Prostate gland (tissue), 2 donors: ENCODE measurements around the gene CRB2. TPM values are rescaled to one million over a fixed set of nuclear protein-coding genes. Genes with fewer than 3 reads are reported as not detected.

ENCODE experiments used
- DNase-seq: peaks from one replicate; pipeline ENCODE4 v3.0.0-alpha.2; 2019; ENCODE audit warnings: low spot score
- H3K27ac ChIP-seq, 2 donors: fragments of 200-600 bp; sonication (generic); 2 replicates each; pipeline ENCODE4 v1.5.1; 2017 to 2019
- H3K27me3 ChIP-seq: fragments of 200-600 bp; sonication (generic); replicated peaks from 2 replicates; pipeline ENCODE4 v1.5.1; 2019; ENCODE audit not compliant: insufficient read depth
- H3K36me3 ChIP-seq, 2 donors: fragments of 200-600 bp; sonication (generic); 1 replicate in 1 of 2; 2 replicates in 1 of 2; pipeline versions ENCODE4 v1.5.1 to v1.8.1; 2017 to 2019
- H3K4me1 ChIP-seq: fragments of 200-600 bp; sonication (generic); replicated peaks from 2 replicates; pipeline ENCODE4 v1.5.1; 2019
- H3K4me3 ChIP-seq, 2 donors: fragments of 200-600 bp; sonication (generic); 2 replicates each; pipeline ENCODE4 v1.5.1; 2017 to 2019
- H3K9me3 ChIP-seq: fragments of 200-600 bp; sonication (generic); 2 replicates; pipeline ENCODE4 v1.5.1; 2017
- CTCF ChIP-seq, 4 experiments: fragments of 200-600 bp in 2 of 4; fragments of 450-650 bp in 2 of 4; sonication (generic) in 2 of 4; IDR thresholded peaks; 1 replicate in 3 of 4; 2 replicates in 1 of 4; pipeline ENCODE4 v1.5.1; 2016 to 2019; ENCODE audit warnings: antibody characterized with exemption in 4 of 4, mild to moderate bottlenecking in 2 of 4, moderate library complexity in 2 of 4
- POLR2A ChIP-seq: fragments of 450-650 bp; IDR thresholded peaks from one replicate; pipeline ENCODE4 v1.6.1; 2016; ENCODE audit warnings: antibody characterized with exemption, mild to moderate bottlenecking
- POLR2AphosphoS5 ChIP-seq: sonication (generic); formaldehyde crosslinking; IDR thresholded peaks from one replicate; pipeline ENCODE4 v1.6.1; 2017; ENCODE audit warnings: antibody characterized with exemption
- WGBS: methylation state at CpG from one replicate; pipeline ENCODE4 v1.1.5; 2018; 5-methylcytosine and 5-hydroxymethylcytosine counted together
- intact Hi-C: fragments of 100-400 bp; cut with DNase I; formaldehyde crosslinking; loops from one replicate; pipeline ENCODE4 v1.14.2; 2022
- total RNA-seq, 2 donors: library from RNA; depleted of rRNA; stranded (reverse); fragments of >200 nt; gene quantifications; one replicate each; pipeline ENCODE4 v1.1.0, GENCODE V29; 2016

Gene CRB2
- total RNA-seq, 2 donors from 2014 or later: 1.7 TPM; not detected in 1

- 91% methylated on average over 31 of the region's 31 CpGs for WGBS
- no peaks in the 10 kb centered on the region for H3K9me3 ChIP-seq
- intact Hi-C loops: no loop called here
These were observed 64.0 kb downstream of the CRB2 start for GRCh38 chr9:123419721-123420591.

GRCh38 chr9:123420592-123421111, 64.7 kb downstream of the CRB2 start:
- H3K27me3 ChIP-seq: no peaks in the 10 kb centered on the region
- H3K27ac ChIP-seq: no peak overlapping the region
- H3K4me1 ChIP-seq: no peaks in the 10 kb centered on the region
- DNase-seq: no peak
- H3K9me3 ChIP-seq: no peaks in the 10 kb centered on the region
- H3K36me3 ChIP-seq: no peaks in the 10 kb centered on the region
- intact Hi-C loops: no loop called here
- no peak overlapping the region for H3K4me3 ChIP-seq
- WGBS: 77% methylated on average over 15 of the region's 17 CpGs
- TF ChIP-seq POLR2AphosphoS5 (no peak), POLR2A (no peak), CTCF (IDR thresholded peaks at IDR 0.05) (no peak)

More at GRCh38 chr9:123419721-123420591, 64.0 kb downstream of the CRB2 start:
- H3K4me3 ChIP-seq: no peak overlapping the region
- no peaks in the 10 kb centered on the region for H3K27me3 ChIP-seq
- H3K27ac ChIP-seq: no peak overlapping the region
- H3K36me3 ChIP-seq: no peaks in the 10 kb centered on the region
- TF ChIP-seq CTCF (IDR thresholded peaks at IDR 0.05) (no peak), POLR2AphosphoS5 (no peak), POLR2A (no peak)
- H3K4me1 ChIP-seq: no peaks in the 10 kb centered on the region
- no peak for DNase-seq

GRCh38 chr9:123421186-123421585, 65.2 kb downstream of the CRB2 start:
- Histone ChIP-seq H3K27ac (no peak overlapping the region), H3K9me3 (no peaks in the 10 kb centered on the region), H3K36me3 (no peaks in the 10 kb centered on the region), H3K4me3 (no peak overlapping the region), H3K4me1 (no peaks in the 10 kb centered on the region), H3K27me3 (no peaks in the 10 kb centered on the region)
- DNase-seq: no peak
- intact Hi-C loops: no loop called here
- no peak for TF ChIP-seq POLR2AphosphoS5
- TF ChIP-seq POLR2A: no peak
- no peak for TF ChIP-seq CTCF (IDR thresholded peaks at IDR 0.05)
- WGBS: 89% methylated on average over 13 of the region's 13 CpGs

- Histone ChIP-seq H3K27ac (no peak overlapping the region), H3K36me3 (no peaks in the 10 kb centered on the region), H3K4me1 (no peaks in the 10 kb centered on the region), H3K9me3 (no peaks in the 10 kb centered on the region), H3K4me3 (no peak overlapping the region), H3K27me3 (no peaks in the 10 kb centered on the region)
- DNase-seq: no peak
- TF ChIP-seq CTCF (IDR thresholded peaks at IDR 0.05): no peak
- no peak for TF ChIP-seq POLR2A
- TF ChIP-seq POLR2AphosphoS5: no peak
- WGBS: 68% methylated on average over 8 of the region's 8 CpGs
- intact Hi-C loops: no loop called here
These were observed 65.9 kb downstream of the CRB2 start for GRCh38 chr9:123421801-123422455.
